GM18507 (cell line): ENCODE measurements around the gene APOB.

ENCODE experiments used
- DNase-seq: peaks from one replicate; pipeline ENCODE4 v3.0.0; 2011; ENCODE audit warnings: low read depth; ENCODE audit not compliant: insufficient read length; ENCODE audit errors: extremely low spot score
- FAIRE-seq: peaks from 2 replicates; lab custom pipeline; 2011; peaks lifted over from hg19 to GRCh38; lab: Jason Lieb, UNC

APOB gene, protein sequence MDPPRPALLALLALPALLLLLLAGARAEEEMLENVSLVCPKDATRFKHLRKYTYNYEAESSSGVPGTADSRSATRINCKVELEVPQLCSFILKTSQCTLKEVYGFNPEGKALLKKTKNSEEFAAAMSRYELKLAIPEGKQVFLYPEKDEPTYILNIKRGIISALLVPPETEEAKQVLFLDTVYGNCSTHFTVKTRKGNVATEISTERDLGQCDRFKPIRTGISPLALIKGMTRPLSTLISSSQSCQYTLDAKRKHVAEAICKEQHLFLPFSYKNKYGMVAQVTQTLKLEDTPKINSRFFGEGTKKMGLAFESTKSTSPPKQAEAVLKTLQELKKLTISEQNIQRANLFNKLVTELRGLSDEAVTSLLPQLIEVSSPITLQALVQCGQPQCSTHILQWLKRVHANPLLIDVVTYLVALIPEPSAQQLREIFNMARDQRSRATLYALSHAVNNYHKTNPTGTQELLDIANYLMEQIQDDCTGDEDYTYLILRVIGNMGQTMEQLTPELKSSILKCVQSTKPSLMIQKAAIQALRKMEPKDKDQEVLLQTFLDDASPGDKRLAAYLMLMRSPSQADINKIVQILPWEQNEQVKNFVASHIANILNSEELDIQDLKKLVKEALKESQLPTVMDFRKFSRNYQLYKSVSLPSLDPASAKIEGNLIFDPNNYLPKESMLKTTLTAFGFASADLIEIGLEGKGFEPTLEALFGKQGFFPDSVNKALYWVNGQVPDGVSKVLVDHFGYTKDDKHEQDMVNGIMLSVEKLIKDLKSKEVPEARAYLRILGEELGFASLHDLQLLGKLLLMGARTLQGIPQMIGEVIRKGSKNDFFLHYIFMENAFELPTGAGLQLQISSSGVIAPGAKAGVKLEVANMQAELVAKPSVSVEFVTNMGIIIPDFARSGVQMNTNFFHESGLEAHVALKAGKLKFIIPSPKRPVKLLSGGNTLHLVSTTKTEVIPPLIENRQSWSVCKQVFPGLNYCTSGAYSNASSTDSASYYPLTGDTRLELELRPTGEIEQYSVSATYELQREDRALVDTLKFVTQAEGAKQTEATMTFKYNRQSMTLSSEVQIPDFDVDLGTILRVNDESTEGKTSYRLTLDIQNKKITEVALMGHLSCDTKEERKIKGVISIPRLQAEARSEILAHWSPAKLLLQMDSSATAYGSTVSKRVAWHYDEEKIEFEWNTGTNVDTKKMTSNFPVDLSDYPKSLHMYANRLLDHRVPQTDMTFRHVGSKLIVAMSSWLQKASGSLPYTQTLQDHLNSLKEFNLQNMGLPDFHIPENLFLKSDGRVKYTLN (N-terminal part only)

GRCh38 chr2:21043744-21044532 is at the start of gene APOB:
Gene APOB, minus strand, starts transcription at chr2:21044073. Its CDS starts 128 bp downstream, at chr2:21043945.
- FAIRE-seq (no peak), DNase-seq (no peak)

DNA sequence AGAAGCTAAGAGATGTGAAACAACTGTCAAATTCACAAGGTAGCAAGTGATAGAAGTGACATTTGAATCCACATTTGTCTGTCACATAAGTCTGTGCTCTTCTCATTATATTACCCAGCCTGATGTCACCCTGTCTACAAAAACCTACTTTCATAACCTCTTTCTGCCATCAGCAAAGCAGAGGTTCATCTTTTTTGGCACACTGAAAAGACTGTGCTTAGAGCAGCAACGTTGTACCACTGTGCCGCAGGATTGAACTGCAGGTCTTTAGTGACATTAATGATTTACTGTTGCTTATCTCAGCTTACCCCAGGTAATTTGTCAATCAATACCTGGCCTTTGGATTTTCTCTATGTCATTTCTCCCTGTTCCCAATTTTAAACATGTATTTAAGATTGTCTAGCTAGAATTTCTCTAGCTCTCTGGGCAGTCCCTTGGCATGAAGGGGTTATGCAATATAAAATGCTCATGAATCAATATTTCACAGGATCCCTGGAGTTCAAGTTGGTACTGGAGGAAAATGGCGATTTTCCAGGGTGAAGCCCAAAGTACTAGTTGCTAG is 48.5 kb upstream of the APOB start:
- DNase-seq: no peak
- no peak for FAIRE-seq

- no peak for FAIRE-seq
Measured at GRCh38 chr2:21084401-21084800, 40.5 kb upstream of the APOB start.

DNA sequence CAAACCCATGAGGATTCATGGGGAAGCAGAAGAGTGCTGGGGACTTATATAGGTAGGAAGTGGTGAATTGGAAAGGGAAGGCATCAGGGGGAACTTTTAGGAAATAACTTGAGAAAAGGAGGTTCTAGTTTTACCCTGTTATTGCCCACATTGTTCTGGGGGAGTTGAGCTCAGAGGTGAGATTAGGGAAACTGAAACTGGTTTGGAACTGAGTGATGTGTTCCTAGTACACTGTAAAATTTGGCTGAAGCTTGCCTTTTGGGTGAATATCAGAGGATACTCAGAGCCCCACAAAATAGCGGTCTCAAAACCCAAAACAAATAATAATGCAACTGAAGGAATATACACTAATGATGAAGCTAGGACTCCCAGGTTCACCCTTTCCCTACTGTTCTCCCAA is 39.6 kb upstream of the APOB start:
- DNase-seq (no peak), FAIRE-seq (no peak)

More at GRCh38 chr2:21084401-21084800, 40.5 kb upstream of the APOB start:
- no peak for DNase-seq

- no peak for DNase-seq
- no peak for FAIRE-seq
Measured at GRCh38 chr2:21078296-21078695, 34.4 kb upstream of the APOB start.

- FAIRE-seq: no peak
Measured at GRCh38 chr2:21072477-21073242, 28.8 kb upstream of the APOB start.

GRCh38 chr2:21070341-21071257 is 26.7 kb upstream of the APOB start:
- FAIRE-seq: no peak

More at GRCh38 chr2:21072477-21073242, 28.8 kb upstream of the APOB start:
- no peak for DNase-seq

GRCh38 chr2:21069746-21070340 is 26.0 kb upstream of the APOB start:
- FAIRE-seq (no peak), DNase-seq (no peak)

More at GRCh38 chr2:21070341-21071257, 26.7 kb upstream of the APOB start:
- no peak for DNase-seq

DNA sequence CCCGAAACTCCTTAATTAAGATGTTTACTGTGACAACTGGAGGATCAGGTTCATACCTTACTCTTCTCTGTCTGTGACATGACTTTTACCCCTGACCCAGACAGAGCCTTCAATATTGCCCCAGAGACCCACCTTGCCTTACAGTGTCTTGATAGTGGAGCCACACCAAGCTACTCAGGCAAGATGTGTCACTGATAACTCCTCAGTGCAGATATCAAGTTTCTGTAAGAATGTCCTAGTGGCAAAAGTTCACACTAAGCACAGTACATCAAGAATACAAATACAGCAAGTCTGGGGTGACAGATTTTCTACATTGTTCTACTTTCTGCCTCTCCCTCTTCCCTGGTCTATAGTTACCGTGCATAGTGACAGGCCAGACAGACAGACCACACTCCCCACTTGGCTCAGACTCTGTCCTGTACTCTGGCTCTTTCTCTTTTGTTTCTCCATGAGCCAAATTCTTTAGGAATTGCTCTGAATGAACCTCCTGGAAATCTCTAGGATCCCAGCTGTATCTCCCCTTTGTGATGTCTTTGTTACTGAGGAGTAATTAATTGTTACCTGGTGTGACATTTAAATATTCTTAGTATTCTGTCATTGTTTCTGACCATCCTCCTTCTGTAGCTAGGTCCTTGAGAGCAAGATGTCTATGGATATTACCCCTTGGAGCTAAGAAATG is 24.1 kb upstream of the APOB start:
- no peak for FAIRE-seq
- DNase-seq: no peak

GRCh38 chr2:21067125-21067524 is 23.3 kb upstream of the APOB start:
- FAIRE-seq: no peak
- no peak for DNase-seq

DNA sequence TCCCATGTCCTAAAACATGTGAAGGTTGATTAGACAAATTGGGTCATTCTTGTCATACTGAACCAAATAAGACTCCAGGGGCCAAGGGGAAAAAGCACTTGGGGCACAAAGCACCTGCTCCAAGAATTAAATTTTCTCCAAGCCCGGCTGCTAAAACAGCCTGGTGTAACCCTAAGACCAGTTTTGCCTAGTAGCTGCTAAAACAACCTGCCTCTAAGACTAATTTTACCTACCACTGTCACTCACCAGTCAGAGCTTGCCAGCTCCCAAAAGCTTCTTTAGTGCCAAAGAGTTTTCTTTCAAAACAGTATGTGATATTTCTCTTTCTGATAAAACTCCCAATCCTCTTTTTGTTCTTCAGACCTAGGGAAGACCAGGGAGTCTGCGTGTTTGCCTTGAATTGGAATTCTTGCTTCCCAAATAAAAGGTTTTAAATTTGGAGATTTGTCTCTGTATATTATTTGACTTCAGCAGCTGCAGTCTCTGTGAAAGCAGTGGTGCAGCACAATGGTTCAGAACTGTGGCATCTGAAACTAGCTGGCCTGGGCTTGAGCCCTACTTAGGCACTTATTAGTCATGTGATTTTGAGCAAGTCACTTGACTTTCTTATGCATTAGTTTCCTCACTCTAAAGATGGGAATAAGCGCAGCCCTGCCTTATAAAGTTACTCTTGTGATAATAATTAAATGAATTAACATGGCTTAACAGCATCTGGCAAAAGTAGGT is 16.2 kb upstream of the APOB start:
- FAIRE-seq: no peak

GRCh38 chr2:21057097-21057496 is 13.2 kb upstream of the APOB start:
- no peak for DNase-seq
- FAIRE-seq: no peak

More for the DNA sequence above, 16.2 kb upstream of the APOB start:
- no peak for DNase-seq

- DNase-seq (no peak), FAIRE-seq (no peak)
Measured at GRCh38 chr2:21055879-21056790, 12.3 kb upstream of the APOB start.

- FAIRE-seq (no peak), DNase-seq (no peak)
Measured at GRCh38 chr2:21055451-21055850, 11.6 kb upstream of the APOB start.
